Astrocyte (in vitro differentiated cells and primary cell): ENCODE measurements around the gene GPR32. TPM values are rescaled to one million over a fixed set of nuclear protein-coding genes. Genes with fewer than 3 reads are reported as not detected.
"Not testable (repeated sequence)": the region's sequence is repeated elsewhere in the genome, so short reads cannot be mapped to it uniquely, and the experiment has no call there.

ENCODE experiments used
- DNase-seq: peaks from one replicate; pipeline ENCODE4 v3.0.0-alpha.2; 2010; ENCODE audit warnings: low read depth
- FAIRE-seq: peaks from 2 replicates; lab custom pipeline; 2011; peaks lifted over from hg19 to GRCh38; lab: Jason Lieb, UNC
- H2AFZ ChIP-seq: 2 replicates; pipeline ENCODE4 v1.6.0; 2012; ENCODE audit warnings: low read depth, low read length, inconsistent platforms
- H3K27ac ChIP-seq: 2 replicates; pipeline ENCODE4 v1.5.1; 2011; ENCODE audit warnings: low read depth, low read length, inconsistent platforms
- H3K27me3 ChIP-seq: 2 replicates; pipeline ENCODE4 v1.6.0; 2011; ENCODE audit warnings: low read length, inconsistent platforms; ENCODE audit not compliant: insufficient read depth
- H3K36me3 ChIP-seq: 2 replicates; pipeline ENCODE4 v1.5.1; 2011; ENCODE audit warnings: low read length, inconsistent platforms; ENCODE audit not compliant: insufficient read depth
- H3K4me1 ChIP-seq: 2 replicates; pipeline ENCODE4 v1.5.1; 2011; ENCODE audit warnings: low read length, inconsistent platforms; ENCODE audit not compliant: insufficient read depth
- H3K4me2 ChIP-seq: 2 replicates; pipeline ENCODE4 v1.6.0; 2012; ENCODE audit warnings: low read length, inconsistent platforms
- H3K4me3 ChIP-seq: 2 replicates; pipeline ENCODE4 v1.5.1; 2011; ENCODE audit warnings: low read depth, mild to moderate bottlenecking, low read length, inconsistent platforms; ENCODE audit not compliant: insufficient read depth
- H3K79me2 ChIP-seq: 2 replicates; pipeline ENCODE4 v1.6.0; 2012; ENCODE audit warnings: mild to moderate bottlenecking, low read length, inconsistent platforms; ENCODE audit not compliant: insufficient read depth
- H3K9ac ChIP-seq: 2 replicates; pipeline ENCODE4 v1.6.0; 2012; ENCODE audit warnings: mild to moderate bottlenecking, low read length, inconsistent platforms
- H3K9me3 ChIP-seq: 2 replicates; pipeline ENCODE4 v1.5.1; 2012; ENCODE audit warnings: low read depth, mild to moderate bottlenecking, low read length, inconsistent platforms; ENCODE audit not compliant: insufficient read depth
- H4K20me1 ChIP-seq: 2 replicates; pipeline ENCODE4 v1.6.0; 2012; ENCODE audit warnings: low read length, inconsistent platforms; ENCODE audit not compliant: insufficient read depth
- H3K27ac Mint-ChIP-seq: one replicate; pipeline ENCODE4 v1.8.0; 2021; ENCODE audit warnings: mild to moderate bottlenecking, mixed read lengths; ENCODE audit not compliant: unreplicated experiment
- H3K27me3 Mint-ChIP-seq: one replicate; pipeline ENCODE4 v1.8.0; 2021; ENCODE audit warnings: low read depth, mixed read lengths; ENCODE audit not compliant: unreplicated experiment
- H3K36me3 Mint-ChIP-seq: one replicate; pipeline ENCODE4 v1.8.0; 2021; ENCODE audit warnings: low read depth, mixed read lengths; ENCODE audit not compliant: unreplicated experiment
- H3K4me1 Mint-ChIP-seq: one replicate; pipeline ENCODE4 v1.8.0; 2021; ENCODE audit warnings: low read depth, mixed read lengths; ENCODE audit not compliant: unreplicated experiment
- H3K4me3 Mint-ChIP-seq: one replicate; pipeline ENCODE4 v1.8.0; 2021; ENCODE audit warnings: mild to moderate bottlenecking, moderate library complexity, mixed read lengths; ENCODE audit not compliant: unreplicated experiment
- H3K9me3 Mint-ChIP-seq: one replicate; pipeline ENCODE4 v1.8.0; 2021; ENCODE audit warnings: mild to moderate bottlenecking, mixed read lengths; ENCODE audit not compliant: unreplicated experiment
- CTCF ChIP-seq: IDR thresholded peaks from 2 replicates; pipeline ENCODE4 v1.5.1; 2011; ENCODE audit warnings: low read depth, mild to moderate bottlenecking, inconsistent platforms, low read length, moderate library complexity; ENCODE audit not compliant: insufficient read depth
- EZH2 ChIP-seq: IDR thresholded peaks from 2 replicates; pipeline ENCODE4 v1.6.1; 2012; ENCODE audit warnings: mild to moderate bottlenecking, low read length, inconsistent platforms; ENCODE audit not compliant: insufficient read depth
- total RNA-seq: library from RNA; stranded (reverse); gene quantifications from 2 replicates; pipeline ENCODE4 v1.2.1, GENCODE V29; 2021

Gene GPR32
- total RNA-seq, 1 donor from 2014 or later: not detected

GRCh38 chr19:50778906-50779430 lies 8.7 kb downstream of the GPR32 start:
- Histone ChIP-seq H2AFZ (no peak overlapping the region), H4K20me1 (no peaks in the 10 kb centered on the region), H3K36me3 (no peaks in the 10 kb centered on the region), H3K79me2 (no peaks in the 10 kb centered on the region), H3K4me2 (no peak overlapping the region), H3K9ac (no peak overlapping the region), H3K27me3 (peaks cover 31% of the 10 kb centered on the region), H3K9me3 (no peaks in the 10 kb centered on the region), H3K4me1 (no peaks in the 10 kb centered on the region), H3K4me3 (no peak overlapping the region), H3K27ac (no peak overlapping the region)
- Mint-ChIP-seq H3K27ac (no peak overlapping the region), H3K36me3 (no peaks in the 10 kb centered on the region), H3K4me3 (no peak overlapping the region), H3K4me1 (no peaks in the 10 kb centered on the region), H3K27me3 (no peaks in the 10 kb centered on the region), H3K9me3 (peaks cover 12% of the 10 kb centered on the region)
- FAIRE-seq: no peak
- TF ChIP-seq EZH2: no peak
- no peak for DNase-seq

GRCh38 chr19:50779504-50780457 lies 9.5 kb downstream of the GPR32 start:
- no peaks in the 10 kb centered on the region for H3K79me2 ChIP-seq
- no peak overlapping the region for H3K27ac Mint-ChIP-seq
- no peak for TF ChIP-seq CTCF
- no peak for TF ChIP-seq EZH2
- H3K9me3 ChIP-seq: no peaks in the 10 kb centered on the region
- no peaks in the 10 kb centered on the region for H3K4me1 Mint-ChIP-seq
- H3K36me3 Mint-ChIP-seq: no peaks in the 10 kb centered on the region
- no peaks in the 10 kb centered on the region for H4K20me1 ChIP-seq
- H3K4me3 ChIP-seq: no peak overlapping the region
- no peak overlapping the region for H3K4me2 ChIP-seq
- no peaks in the 10 kb centered on the region for H3K36me3 ChIP-seq
- no peaks in the 10 kb centered on the region for H3K27me3 Mint-ChIP-seq
- H3K4me3 Mint-ChIP-seq: no peak overlapping the region
- FAIRE-seq: no peak
- peaks cover 31% of the 10 kb centered on the region for H3K27me3 ChIP-seq
- H3K9ac ChIP-seq: no peak overlapping the region
- DNase-seq: no peak
- no peak overlapping the region for H2AFZ ChIP-seq
- H3K27ac ChIP-seq: no peak overlapping the region
- H3K9me3 Mint-ChIP-seq: peaks cover 12% of the 10 kb centered on the region
- H3K4me1 ChIP-seq: no peaks in the 10 kb centered on the region

- H3K4me3 ChIP-seq: no peak overlapping the region
- no peaks in the 10 kb centered on the region for H3K9me3 ChIP-seq
- no peaks in the 10 kb centered on the region for H3K36me3 ChIP-seq
- H2AFZ ChIP-seq: no peak overlapping the region
- no peaks in the 10 kb centered on the region for H3K27me3 Mint-ChIP-seq
- no peaks in the 10 kb centered on the region for H3K79me2 ChIP-seq
- H4K20me1 ChIP-seq: no peaks in the 10 kb centered on the region
- H3K4me1 ChIP-seq: no peaks in the 10 kb centered on the region
- H3K9ac ChIP-seq: no peak overlapping the region
- H3K4me2 ChIP-seq: no peak overlapping the region
- H3K27me3 ChIP-seq: peaks cover 31% of the 10 kb centered on the region
- FAIRE-seq: no peak
- DNase-seq: no peak
- no peaks in the 10 kb centered on the region for H3K4me1 Mint-ChIP-seq
- H3K4me3 Mint-ChIP-seq: no peak overlapping the region
- no peak overlapping the region for H3K27ac ChIP-seq
- TF ChIP-seq CTCF: no peak
- no peak overlapping the region for H3K27ac Mint-ChIP-seq
- H3K36me3 Mint-ChIP-seq: no peaks in the 10 kb centered on the region
- H3K9me3 Mint-ChIP-seq: peaks cover 12% of the 10 kb centered on the region
Measured at GRCh38 chr19:50780753-50781435, 10.6 kb downstream of the GPR32 start.

GRCh38 chr19:50783848-50784152 lies 13.5 kb downstream of the GPR32 start:
- H3K27me3 Mint-ChIP-seq, H3K9me3 Mint-ChIP-seq, H3K27ac ChIP-seq, H3K79me2 ChIP-seq, H3K9ac ChIP-seq, FAIRE-seq, H3K9me3 ChIP-seq, H3K4me3 ChIP-seq, H2AFZ ChIP-seq, H3K4me2 ChIP-seq, H3K4me1 Mint-ChIP-seq, DNase-seq, H3K36me3 ChIP-seq, H3K4me3 Mint-ChIP-seq, H4K20me1 ChIP-seq, H3K36me3 Mint-ChIP-seq, H3K27ac Mint-ChIP-seq, H3K4me1 ChIP-seq: not testable (repeated sequence)
- H3K27me3 ChIP-seq: peaks cover 23% of the 10 kb centered on the region
